Stimulated activated CD8-positive, alpha-beta memory T cell treated with anti-CD3 and anti-CD28 coated beads, Interleukin-2, amount 100 ng/mL, for 1 hour (primary cell): ENCODE data around the gene MYMX.
"Not testable (repeated sequence)": the region's sequence is repeated elsewhere in the genome, so short reads cannot be mapped to it uniquely, and the experiment has no call there.

ENCODE experiments used
- DNase-seq, 2 donors: peaks; one replicate each; pipeline ENCODE4 v3.0.0-alpha.2; 2020; ENCODE audit warnings: low read depth in 2 of 2

The MYMX gene

DNA sequence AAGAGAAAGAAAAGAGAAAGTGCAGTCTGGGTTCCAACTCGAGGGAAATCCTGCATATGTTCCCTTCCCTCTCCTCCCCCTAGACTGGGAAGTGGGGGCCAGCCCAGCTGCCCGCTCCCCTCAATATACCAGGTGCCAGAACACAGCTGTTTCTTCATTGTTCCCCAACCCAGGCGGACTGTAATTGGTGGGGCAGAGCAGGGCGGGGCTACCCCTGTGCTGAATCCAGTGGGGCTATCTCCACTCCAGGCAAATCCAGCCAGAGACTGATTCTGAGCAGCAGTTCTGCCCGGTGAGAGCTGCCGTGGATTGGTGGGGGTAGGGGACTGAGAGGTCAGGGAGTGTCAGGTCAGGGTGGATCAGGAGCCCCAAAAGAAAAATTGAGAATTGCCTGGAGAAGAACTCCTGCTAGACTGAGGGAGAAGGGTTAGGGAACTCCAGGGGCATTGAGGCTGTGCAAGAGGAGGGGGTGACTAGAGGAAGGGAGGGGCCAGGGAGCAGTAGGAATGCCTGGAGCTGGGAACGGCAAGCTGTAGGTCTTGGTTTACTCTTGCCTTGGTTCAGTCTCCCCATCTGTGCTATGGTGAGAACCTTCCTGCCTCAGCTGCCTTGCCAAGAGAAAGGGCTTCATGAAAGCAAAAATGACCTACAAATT, at the start of gene MYMX:
TSS of gene MYMX (plus strand) at position 250 of the 655 bp plus-strand sequence. CDS start 546 bp downstream, outside the sequence.
- DNase-seq = no peak

DNA sequence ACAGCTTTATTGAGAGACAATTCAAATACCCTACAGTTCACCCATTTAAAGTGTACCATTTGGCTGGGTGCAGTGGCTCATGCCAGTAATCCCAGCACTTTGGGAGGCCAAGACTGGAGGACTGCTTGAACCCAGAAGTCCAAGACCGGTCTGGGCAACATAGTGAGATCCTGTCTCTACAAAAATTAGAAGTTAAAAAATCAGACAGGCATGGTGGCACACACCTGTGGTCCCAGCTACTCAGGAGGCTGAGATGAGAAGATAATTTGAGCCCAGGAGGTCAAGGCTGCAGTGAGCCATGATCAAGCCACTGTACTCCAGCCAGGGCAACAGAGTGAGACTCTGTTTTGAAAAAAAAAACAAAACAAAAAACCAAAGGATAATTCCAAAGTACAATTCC, 49.2 kb upstream of the MYMX start:
- no peak for DNase-seq

DNA sequence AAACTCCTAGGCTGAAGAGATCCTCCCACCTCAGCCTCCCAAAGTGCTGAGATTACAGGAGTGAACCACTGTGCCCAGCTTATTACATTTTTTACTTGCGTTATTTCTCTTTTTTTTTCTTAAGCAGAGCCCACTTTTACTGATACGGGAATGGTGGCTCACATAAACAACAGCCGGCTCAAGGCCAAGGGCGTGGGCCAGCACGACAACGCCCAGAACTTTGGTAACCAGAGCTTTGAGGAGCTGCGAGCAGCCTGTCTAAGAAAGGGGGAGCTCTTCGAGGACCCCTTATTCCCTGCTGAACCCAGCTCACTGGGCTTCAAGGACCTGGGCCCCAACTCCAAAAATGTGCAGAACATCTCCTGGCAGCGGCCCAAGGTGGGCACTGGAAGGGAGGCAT, 47.6 kb upstream of the MYMX start:
- no peak for DNase-seq

DNA sequence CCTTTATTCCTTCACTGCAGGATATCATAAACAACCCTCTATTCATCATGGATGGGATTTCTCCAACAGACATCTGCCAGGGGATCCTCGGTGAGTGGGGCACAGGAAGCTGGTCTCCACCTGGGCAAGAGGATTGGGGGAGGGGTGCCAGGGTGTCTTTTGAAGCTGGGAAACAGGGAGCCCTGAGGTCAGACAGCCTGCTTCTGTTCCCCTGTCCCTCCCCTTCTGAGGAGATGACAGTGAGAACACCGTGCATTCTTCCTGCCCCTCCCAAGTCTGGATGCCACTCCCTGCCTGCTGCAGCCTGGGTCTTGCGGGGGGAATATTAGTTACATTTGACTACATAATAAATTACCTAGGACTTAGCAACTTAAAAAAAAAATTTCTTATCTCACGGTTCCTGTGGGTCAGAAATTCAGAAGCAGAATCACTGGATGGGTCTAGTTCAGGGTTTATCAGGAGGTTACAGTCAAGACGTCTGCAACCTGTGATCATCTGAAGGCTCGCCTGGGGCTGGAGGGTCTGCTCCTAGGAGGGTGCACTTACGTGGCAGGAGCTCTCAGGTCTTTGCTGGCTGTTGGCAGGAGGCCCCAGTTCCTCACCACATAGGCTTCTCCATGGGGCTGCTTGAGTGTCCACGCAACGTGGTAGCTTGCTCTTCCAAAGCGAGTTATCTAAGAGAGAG, 46.7 kb upstream of the MYMX start:
- no peak for DNase-seq

DNA sequence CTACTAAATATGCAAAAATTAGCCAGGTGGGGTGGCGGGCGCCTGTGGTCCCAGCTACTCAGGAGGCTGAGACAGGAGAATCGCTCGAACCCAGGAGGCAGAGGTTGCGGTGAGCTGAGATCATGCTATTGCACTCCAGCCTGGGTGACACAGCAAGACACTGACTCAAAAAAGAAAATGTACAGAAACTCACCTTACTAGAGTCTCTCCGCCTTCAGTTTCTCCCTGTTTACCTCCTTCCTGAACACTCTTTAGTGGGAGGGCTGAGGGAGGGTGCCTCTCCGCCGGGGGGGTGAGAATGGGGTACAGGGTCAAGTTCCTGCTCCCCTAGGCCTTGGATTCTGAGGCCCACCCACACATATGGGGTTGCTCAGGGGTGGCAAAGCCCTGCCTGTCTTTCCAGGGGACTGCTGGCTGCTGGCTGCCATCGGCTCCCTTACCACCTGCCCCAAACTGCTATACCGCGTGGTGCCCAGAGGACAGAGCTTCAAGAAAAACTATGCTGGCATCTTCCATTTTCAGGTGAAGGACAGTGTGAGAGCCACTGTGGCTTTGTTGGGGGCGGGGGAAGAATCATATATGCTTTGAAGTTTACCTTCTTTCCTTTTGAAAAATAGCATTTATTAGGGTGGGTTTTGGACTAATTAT, 44.7 kb upstream of the MYMX start:
- no peak for DNase-seq

DNA sequence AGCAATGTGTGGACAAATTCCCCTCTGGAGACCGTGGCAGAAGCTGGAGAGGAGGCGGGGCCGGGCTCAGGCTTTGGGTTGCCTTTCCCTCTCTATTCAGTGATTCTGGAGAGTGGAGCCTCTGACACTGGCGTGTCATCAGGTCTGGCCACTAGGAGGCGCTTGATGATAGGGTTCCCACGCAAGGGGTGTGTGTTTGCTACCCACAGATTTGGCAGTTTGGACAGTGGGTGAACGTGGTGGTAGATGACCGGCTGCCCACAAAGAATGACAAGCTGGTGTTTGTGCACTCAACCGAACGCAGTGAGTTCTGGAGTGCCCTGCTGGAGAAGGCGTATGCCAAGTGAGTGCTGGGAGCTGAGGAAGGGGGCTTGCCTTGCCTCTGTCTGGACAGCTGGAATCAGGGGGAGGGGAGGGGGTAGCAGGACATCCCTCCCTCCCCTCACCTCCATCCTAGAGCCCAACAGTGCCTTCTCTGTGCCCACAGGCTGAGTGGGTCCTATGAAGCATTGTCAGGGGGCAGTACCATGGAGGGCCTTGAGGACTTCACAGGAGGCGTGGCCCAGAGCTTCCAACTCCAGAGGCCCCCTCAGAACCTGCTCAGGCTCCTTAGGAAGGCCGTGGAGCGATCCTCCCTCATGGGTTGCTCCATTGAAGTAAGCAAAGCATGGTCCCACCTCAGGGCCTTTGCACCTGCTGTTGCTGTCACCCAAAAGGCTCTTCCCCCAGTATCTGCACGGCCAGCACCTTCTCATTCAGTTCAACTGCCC, 43.8 kb upstream of the MYMX start:
- peak; percentile 47 to 67 for DNase-seq

DNA sequence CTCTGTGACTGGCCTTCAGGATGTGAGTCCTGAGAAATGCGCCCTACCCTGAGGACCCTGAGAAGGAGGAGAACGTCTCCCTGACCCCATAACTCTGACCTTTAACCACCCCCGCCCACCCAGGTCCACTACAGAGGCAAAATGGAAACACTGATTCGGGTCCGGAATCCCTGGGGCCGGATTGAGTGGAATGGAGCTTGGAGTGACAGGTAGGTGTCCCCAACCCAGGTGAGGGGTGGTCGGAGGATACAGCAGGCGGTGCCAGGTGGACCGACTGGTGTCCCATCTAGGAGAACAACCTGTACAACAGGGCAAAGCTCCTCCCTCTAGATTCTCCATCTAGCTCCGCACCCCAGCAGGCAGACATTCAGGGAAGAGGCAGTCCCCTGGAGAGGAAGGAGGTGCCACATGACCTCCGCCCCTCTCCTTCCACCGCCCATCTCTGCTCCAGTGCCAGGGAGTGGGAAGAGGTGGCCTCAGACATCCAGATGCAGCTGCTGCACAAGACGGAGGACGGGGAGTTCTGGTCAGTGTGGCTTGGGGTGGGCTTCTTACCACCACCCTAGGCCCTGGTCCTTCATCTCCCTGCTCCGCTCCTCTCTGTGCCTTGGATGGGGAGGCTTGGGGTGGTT, 40.5 kb upstream of the MYMX start:
- DNase-seq = no peak

DNA sequence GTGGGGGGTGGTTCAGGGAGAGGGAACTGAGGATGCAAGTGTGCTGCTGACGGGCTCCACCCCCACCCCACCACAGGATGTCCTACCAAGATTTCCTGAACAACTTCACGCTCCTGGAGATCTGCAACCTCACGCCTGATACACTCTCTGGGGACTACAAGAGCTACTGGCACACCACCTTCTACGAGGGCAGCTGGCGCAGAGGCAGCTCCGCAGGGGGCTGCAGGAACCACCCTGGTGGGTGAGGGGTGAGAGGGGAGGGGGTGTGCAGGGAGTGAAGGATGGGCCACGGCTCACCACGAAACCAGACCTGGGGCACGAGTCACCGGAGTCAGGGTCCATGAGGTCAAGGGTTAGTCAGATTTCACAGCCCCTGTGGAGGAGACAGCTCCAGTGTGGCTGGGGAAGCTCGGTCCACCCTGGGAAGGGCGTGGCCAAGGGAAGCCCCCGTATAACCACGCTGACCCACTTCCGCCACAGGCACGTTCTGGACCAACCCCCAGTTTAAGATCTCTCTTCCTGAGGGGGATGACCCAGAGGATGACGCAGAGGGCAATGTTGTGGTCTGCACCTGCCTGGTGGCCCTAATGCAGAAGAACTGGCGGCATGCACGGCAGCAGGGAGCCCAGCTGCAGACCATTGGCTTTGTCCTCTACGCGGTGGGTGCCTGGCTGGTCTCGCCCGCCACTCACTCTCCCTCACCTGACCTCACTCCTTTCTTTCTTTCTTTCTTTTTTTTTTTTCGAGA, 39.8 kb upstream of the MYMX start:
- peak; percentile 3 to 4 for DNase-seq

DNA sequence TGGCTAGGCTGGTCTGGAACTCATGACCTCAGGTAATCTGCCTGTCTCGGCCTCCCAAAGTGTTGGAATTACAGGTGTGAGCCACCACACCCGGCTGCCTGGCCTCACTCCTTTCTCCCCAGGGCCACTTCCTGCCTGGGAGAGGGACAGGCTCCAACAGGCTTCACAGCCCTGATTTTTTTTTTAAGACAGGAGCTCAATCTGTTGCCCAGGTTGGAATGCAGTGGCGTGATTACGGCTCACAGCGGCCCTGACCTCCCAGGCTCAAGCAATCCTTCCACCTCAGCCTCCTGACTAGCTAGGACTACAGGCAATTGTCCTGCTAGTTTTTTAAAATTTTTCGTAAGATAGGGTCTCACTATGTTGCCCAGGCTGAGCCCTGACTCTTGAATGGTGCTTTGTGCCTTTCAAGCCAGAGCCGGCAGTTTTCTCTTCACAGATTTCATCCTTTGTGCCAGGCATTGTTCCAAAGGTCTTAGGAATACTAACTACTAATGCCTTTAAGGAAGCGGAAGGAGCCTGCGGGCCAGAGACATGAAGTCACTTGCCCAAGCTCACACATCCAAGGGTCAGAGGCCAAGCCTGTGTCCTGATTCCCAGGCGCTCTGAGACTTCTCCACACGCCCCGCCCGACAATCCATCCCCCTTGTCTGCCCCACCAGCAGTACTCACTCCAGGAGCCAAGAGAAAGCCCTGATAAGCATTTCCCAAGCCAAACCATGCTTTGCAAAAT, 38.9 kb upstream of the MYMX start:
- no peak for DNase-seq

DNA sequence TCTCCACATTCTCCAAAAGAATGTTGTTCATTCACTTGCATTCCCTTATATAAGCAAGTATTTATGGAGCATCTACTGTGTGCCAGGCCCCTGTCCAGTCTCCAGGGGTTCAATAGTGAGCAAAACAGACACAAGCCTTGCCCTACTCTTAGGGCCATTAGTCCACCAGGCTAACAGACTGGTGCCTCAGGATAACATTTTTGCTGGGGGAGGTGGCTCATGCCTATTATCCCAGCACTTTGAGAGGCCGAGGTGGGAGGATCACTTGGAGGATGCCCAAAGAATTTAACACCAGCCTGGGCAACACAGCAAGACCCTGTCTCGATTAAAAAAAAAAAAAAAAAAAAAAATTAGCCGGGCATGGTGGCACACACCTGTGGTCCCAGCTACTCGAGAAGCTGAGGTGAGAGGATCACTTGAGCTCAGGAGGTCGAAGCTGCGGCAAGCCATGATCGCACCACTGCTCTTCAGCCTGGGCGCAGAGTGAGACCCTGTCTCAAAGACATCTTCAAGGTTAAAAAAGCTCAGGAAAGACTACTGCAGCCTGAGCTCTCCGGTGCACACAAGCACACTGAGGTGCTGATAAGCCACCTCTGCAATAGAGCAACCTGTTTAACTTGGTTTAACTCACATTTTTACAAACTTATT, 38.2 kb upstream of the MYMX start:
- DNase-seq = no peak

DNA sequence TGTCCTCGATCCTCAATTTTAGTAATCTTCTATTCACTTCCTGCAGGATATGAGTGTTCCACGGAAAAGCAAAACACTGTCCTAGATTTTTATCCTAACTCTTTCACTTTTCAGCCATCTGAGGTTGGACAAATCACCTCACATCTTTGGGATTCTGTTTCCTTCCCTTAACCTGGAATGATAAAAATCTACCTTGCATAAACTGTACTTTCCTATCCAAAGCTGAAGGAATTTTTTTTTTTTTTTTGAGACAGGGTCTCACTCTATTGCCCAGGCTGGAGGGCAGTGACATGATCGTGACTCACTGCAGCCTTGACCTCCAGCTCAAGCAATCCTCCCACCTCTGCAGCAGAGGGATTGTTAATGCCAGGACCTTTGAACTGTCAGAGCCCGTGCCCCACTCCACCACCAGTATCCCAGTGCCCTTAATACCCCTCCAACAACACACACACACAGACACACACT, 37.6 kb upstream of the MYMX start:
- DNase-seq = no peak

DNA sequence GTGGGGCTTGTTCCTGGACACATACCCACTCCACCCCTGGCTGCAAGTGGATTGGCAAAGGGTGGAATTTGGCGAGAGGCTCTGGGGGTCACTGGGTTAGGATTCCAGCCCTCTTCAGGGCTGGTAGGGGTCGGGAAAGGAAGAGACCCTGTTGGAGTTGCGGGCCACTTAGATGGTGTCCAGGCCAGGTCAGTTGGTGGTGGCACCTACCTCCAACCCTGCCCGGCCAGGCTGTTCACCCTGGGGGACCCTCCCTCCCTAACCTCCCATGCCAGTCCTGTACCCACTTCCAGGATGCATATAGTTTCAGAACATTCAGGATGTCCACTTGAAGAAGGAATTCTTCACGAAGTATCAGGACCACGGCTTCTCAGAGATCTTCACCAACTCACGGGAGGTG, 37.1 kb upstream of the MYMX start:
- no peak for DNase-seq

DNA sequence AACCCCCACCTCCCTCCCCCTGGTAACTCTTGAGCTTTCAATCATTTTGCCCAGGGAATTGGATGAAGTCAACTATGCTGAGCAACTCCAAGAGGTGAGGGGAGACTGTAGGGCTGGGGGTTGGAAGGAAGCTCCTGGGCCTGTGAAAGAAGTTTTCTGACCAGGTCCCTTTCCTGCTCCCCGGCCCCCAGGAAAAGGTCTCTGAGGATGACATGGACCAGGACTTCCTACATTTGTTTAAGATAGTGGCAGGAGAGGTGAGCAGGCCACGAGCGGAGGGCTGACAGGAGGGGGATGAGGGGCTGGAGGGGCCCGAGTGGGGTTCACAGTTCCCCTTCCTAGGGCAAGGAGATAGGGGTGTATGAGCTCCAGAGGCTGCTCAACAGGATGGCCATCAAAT, 36.3 kb upstream of the MYMX start:
- no peak for DNase-seq

DNA sequence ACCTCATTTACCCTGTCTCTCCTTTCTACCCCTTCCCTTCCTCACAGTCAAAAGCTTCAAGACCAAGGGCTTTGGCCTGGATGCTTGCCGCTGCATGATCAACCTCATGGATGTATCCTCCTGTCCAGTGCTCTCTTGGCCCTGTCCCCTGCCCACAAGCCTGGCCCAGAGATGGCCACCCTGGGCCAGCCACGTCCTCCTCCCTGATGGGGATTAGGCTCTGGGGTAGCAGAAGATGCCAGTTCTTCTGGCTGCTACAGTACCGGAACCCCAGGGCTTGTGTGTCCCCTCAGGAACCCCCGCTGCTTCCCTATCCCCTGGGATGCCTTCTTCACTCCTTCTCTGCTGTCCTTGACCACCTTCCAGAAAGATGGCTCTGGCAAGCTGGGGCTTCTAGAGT, 35.8 kb upstream of the MYMX start:
- no peak for DNase-seq

DNA sequence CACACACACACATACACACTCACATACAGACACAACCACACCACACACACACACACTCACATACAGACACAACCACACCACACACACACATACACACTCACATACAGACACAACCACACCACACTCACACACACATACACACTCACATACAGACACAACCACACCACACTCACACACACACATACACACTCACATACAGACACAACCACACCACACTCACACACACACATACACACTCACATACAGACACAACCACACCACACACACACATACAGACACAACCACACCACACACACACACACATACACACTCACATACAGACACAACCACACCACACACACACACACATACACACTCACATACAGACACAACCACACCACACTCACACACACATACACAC, 34.9 kb upstream of the MYMX start:
- DNase-seq = not testable (repeated sequence)

DNA sequence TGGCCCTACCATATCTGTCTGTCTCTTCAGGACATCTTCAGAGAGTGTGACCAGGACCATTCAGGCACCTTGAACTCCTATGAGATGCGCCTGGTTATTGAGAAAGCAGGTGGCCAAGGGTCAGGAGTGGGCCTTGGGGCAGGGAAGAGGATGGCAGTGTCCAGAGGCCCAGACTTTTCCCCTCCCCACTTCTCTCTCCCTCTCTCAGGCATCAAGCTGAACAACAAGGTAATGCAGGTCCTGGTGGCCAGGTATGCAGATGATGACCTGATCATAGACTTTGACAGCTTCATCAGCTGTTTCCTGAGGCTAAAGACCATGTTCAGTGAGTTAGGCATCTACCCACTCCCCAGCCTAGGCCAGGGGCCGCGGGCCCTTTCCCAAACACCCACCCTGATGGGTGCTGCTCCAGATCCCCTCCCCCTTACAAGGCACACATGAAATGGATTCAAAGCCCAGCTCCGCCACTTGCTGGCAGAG, 33.8 kb upstream of the MYMX start:
- no peak for DNase-seq

DNA sequence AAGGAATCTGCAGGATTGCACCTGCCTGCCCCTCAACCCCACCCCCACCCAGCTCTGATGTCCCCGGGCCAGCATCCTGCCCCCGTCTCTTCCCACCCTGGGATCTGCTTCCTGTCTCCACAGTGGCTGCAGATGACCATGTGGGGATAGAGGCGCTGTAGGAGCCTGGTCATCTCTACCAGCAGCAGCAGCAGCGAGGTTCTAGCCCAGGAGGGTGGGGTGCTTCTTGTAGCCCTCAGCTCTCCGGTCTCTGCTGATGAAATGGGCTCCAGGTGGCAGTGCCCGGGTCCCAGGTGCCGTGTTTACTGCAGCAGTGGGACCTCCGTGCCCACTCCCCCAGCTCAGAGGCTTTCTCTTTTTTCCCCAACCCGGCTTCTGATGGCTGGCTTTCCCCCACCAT, 32.9 kb upstream of the MYMX start:
- no peak for DNase-seq

DNA sequence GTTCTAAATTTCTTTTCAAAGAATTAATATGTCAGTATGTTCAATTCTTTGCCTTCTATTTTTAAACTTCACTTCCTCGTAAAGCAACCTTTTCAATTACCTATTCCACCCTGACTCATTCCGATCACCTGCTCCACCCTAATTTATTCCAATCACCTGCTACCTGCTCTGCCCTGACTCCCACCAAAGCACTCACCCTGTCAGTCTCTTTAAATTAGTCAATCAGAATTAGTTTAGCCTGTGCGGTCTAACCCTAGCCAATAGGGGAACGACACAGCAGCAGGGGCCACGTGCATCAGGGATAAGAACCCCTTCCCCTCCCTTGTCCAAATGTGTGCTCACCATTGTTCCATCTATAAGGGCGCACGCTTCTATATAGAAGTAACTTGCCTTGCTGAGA, 31.4 kb upstream of the MYMX start:
- DNase-seq = not testable (repeated sequence)

DNA sequence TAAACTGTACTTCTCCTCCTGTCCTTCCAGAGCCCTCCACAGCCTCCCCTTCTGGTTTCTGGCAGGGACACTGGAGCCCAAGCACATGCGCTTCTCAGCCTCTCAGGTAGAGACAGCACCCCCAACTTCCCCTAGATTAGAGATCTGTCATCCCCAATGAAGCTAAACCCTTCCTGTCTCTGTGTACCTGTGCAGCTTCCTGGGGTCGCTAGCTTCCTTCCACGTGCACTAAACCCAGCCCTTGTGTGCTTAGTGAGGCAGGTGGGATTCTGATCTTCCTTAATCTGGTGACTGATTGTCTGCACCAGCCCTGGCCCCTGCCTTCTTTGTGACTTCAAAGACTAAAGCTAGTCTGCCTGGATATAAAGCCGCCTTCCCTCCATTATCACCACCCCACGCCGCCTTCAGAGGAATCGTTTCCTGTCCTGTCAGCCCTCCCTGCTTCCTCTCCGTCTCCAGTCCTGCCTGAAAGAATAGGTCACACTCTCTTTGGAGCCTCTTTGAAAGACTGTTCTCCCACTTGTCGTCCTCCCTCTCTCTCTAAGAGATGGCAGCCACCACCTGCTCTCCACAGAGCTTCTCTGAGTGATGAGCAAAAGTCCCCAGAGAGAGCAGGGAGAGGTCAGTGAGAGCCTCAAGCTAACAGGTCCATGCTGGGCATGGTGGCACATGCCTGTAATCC, 30.6 kb upstream of the MYMX start:
- no peak for DNase-seq
